Muscle of back (tissue), 11 donors: ENCODE measurements around the gene CCDC170. TPM values are rescaled to one million over a fixed set of nuclear protein-coding genes. Genes with fewer than 3 reads are reported as not detected.

Source experiments
- DNase-seq, 3 donors: peaks; one replicate each; pipeline versions ENCODE4 v3.0.0 to v3.0.0-alpha.2; 2013
- polyA plus RNA-seq, 10 donors: library from polyadenylated mRNA; unstranded; fragments of 120-200 nt; gene quantifications; one replicate each; pipeline ENCODE4 v1.2.1, GENCODE V29; 2013; ENCODE audit not compliant: insufficient read length in 10 of 10

Gene CCDC170
- polyA plus RNA-seq, 10 donors, result 0.50 to 1.7 (median 0.69) TPM

- DNase-seq, result no peak
Measured at GRCh38 chr6:151616091-151616513, 122.3 kb downstream of the CCDC170 start.

DNA sequence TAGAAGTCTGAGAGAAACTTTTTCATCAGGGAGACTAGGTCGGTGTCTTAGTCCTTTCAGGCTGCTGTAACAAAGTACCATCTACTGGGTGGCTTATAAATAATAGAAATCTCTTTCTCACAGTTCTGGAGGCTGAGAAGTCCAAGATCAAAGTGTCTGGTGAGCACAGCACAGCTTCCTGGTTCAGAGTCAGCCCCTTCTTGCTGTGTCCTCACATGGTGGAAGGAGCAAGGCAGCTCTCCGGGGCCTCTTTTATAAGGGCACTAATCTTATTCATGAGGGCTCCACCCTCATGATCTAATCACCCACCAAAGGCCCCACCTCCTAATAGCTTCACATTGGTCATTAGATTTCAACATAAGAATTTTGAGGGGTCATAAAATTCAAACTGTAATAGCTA is 122.8 kb downstream of the CCDC170 start:
- no peak for DNase-seq

- no peak for DNase-seq
Measured at GRCh38 chr6:151617539-151617938, 123.7 kb downstream of the CCDC170 start.

GRCh38 chr6:151618717-151619116 is 124.9 kb downstream of the CCDC170 start:
- no peak for DNase-seq

- DNase-seq, result no peak
Measured at GRCh38 chr6:151620179-151620578, 126.4 kb downstream of the CCDC170 start.

DNA sequence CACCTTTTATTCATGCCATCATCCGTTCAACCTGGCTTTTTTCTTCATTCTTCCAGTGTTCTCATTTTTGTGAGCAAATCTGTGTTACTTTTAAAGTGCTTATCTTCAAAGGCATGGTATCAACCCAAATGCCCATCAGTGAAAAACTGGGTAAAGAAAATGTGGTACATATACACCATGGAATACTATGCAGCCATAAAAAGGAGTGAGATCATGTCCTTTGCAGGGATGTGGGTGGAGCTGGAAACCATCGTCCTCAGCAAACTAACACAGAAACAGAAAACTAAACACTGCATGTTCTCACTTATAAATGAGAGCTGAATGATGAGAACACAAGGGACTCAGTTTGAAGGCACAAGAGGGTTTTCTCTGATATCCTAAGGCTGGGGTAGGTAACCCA is 130.3 kb downstream of the CCDC170 start:
- no peak for DNase-seq

GRCh38 chr6:151624481-151624880 is 130.7 kb downstream of the CCDC170 start:
- DNase-seq, result no peak

DNA sequence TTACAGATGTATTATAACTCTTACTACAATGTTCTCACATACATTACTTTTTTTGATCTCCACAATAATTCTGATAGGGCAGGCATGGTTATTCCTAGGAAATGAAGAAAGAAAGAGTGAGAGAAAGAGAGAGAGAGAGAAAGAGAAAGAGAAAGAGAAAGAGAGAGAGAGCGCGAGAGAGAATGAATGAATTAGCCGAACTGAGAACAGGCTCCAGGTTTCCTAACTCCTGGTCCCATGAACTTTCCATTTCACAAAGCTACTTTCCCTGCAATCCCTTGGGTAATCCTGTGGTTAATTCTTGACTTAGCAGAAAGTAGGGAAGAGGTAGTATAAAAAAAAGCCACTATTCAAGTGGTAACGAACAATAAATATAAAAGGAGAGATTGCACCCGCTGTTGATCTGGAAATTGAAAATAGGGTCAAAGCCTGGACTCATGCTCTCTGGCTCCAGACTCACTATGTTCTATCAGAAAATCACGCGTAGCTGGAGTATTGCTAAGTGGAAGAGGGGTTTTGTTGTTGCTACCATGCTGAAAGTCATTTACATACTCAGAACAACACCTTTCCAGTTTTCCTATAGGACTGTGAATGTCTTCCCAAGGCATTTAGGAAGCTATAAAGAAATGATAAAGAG is 131.2 kb downstream of the CCDC170 start:
- no peak for DNase-seq

- DNase-seq, result no peak
Measured at GRCh38 chr6:151627689-151628444, 134.1 kb downstream of the CCDC170 start.

DNA sequence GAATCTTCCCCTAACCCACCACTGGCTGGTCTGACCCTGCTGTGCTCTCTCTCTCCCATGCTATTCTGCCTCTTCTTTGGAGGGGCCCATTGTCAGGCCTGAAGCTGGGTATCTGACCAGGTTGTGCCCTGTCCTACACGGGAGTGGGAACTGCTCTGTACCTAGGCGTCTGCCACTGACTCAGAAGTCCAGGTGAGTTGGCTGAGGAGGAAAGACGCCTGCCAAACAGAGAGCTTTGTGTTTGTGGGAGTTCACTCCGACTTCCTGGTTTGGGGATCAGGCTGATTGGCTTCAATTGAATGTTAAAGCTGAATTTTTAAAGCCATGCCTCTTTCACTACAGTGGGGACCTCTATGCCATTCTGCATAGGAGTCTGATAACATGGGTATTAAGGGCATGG is 136.0 kb downstream of the CCDC170 start:
- no peak for DNase-seq

DNA sequence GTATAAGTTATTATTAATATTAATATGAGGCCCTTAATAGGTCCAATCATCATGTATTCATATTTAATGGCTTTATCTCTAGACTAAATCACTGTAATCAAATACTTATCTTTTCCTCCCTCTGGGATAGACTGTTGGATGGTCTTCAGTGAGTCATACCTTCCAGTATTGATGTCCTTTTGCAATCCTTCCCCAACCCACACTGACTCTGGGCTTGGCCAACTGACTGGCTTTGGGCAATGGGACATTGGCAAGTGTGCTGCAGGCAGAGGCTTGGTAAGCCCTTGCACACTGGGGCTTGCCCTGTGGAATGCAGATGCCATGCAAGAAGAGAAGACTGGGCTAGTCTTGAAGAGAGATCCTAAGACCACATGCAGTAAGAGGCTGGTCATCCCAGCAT is 136.6 kb downstream of the CCDC170 start:
- no peak for DNase-seq

- DNase-seq, result no peak
Measured at GRCh38 chr6:151630991-151631655, 137.3 kb downstream of the CCDC170 start.

DNA sequence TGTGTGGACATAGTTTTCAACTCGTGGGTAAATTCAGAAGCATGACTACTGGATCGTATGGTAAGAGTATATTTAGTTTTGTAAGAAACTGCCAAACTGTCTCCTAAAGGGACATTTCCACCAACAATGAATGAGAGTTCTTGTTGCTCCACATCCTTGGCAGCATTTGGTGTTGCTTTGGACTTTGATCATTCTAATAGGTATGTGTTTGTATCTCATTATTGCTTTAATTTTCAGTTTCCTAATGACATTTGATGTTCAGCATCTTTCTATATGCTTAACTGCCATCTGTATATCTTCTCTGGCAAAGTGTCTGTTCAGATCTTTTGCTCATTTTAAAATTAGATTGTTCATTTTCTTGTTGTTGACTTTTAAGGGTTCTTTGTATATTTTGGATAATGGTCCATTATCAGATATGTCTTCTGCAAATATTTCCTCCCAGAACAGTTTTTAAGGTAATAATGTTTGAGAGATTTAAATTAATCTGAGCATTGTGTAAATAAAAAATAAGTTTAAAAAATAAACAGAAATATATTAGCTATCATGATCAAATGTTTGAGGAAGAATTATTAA is 138.7 kb downstream of the CCDC170 start:
- no peak for DNase-seq

DNA sequence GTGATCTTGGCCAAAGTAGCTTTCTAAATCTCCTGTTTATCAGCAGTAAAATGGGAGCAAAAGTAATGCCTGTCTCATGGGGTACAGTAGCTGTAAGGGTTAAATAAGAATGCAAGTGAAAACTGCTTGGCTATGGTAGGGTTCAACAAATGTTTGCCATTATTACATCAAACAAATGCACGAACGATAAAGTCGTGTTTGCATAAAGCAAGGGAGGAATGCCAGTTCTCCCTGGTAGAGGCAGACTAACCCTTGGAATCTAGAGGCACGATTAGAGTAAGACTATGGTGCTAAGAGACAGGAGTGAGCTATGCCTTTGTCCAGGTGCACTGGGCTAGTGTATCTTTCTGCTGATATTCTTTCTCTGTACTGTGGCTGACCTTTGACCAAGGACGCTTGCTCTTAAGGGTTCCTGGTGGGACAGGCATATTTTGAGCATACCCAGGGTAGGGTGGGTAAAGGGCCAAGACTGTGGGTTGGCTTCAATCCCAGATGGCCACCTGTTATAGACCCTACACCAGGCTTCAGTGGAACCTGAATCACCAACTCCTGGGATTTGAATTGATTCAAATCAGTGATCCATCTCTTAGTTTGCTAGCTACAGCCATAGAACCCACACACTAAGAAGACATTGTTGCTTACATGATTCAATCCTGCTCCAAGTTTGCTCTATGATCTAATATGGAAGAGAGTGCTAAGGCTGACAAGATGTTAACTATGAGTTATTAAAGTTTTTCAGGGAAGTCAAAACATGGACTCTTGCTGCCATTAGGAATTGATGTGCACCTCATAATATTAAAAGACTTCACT is 139.9 kb downstream of the CCDC170 start:
- DNase-seq, result no peak

DNA sequence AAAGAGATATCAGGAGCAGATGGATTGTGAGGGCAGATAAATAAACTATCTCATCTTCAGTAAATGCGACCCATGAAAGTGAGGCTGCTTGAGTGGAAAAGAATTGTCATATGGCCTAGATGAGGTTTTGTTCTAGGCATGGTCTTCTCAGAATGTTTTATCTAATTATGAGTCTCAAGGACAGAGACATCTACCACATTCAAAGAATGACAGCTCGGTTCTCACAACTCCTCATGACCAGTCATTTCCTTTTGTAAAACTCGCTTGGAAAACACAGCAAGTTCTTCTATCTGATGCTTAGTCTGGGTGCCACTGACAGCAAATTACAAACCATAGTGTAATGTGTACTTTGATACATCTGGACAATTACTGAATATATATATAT is 140.5 kb downstream of the CCDC170 start:
- no peak for DNase-seq

GRCh38 chr6:151635741-151636140 is 141.9 kb downstream of the CCDC170 start:
- DNase-seq, result no peak

- DNase-seq, result no peak
Measured at GRCh38 chr6:151637814-151638213, 144.0 kb downstream of the CCDC170 start.

DNA sequence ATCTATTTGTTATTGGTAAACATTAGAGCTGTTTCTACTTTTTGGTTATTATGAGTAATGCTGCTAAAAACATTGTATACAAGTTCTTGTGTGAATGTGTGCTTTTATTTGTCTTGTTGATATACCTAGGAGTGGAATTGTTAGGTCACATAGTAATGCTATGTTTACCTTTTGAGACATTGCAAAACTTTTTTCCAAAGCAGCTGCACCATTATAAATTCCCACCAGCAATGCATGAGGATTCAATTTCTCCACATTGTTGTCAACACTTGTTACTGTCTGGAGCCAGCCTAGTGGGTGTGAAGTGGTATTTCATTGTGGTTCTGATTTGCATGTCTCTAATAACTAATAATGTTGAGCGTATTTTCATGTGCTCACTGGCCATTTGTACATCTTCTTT is 145.9 kb downstream of the CCDC170 start:
- no peak for DNase-seq

GRCh38 chr6:151641028-151641427 is 147.2 kb downstream of the CCDC170 start:
- DNase-seq, result no peak

DNA sequence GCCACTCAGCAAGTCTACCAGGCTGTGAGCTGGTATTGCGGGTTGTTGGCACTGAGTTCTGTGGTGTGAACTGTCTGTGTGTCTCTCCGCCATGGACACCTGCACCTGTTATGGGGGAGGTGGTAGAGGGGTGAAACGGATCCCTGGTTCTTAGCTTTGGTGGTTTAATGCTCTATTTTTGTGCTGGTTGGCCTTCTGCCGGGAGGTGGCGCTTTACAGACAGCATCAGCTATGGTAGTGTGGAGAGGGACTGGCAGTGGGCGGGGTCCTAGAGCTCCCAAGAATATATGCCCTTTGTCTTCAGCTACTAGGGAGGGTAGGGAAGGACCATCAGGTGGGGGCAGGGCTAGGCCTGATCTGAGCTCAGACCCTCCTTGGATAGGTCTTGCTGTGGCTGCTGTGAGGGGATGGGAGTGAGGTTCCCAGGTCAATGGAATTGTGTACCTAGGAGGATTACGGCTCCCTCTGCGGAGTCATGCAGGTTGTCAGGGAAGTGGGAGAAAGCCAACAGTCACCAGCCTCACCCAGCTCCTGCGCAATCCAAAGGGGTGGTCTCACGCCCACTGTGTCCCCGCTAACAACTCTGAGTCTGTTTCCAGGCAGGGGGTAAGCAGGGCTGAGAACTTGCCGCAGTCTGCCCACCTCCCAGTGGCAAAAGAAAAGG is 154.3 kb downstream of the CCDC170 start:
- no peak for DNase-seq

DNA sequence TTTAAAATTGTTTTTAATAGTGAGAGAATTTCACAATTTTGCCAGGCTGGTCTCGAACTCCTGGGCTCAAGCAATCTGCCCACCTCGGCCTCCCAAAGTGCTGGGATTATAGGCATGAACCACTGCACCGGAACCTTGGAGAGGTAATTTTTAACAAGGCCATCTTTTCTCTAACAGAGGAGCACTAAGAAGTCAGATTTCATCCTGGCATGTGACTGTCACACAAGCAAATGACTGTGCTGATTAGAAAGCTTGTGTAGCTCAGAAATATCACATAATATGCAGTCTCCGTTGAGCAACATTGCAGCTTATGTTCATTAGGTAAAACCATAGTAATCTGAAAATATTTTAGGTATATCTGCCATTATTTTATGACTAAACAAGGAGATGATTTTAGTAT is 156.0 kb downstream of the CCDC170 start:
- no peak for DNase-seq
